ENCODE data around the gene GBGT1. TPM values are rescaled to one million over a fixed set of nuclear protein-coding genes. Genes with fewer than 3 reads are reported as not detected.

Gene GBGT1
- total RNA-seq, 1 donor from 2014 or later: 6.6 TPM

- DNase-seq (ENCODE audit: extremely low read depth, low read depth, low spot score): no peak
Observed at GRCh38 chr9:133166392-133166791, 2.7 kb upstream of the GBGT1 start.

DNA sequence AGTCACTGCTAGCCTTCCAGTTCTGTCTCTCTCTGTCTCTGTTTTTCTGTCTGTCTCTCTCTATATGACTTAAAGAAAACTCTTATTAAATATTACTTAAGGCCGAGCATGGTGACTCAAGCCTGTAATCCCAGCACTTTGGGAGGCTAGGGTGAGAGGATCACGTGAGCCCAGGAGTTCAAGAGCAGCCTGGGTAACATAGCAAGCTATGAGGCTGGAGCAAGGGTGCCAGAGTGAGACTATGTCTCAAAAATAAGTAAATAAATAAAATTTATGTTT, 1.7 kb upstream of the GBGT1 start:
- no peak for DNase-seq (ENCODE audit: extremely low read depth, low read depth, low spot score)

- DNase-seq (ENCODE audit: extremely low read depth, low read depth, low spot score): no peak
Observed at GRCh38 chr9:133164191-133164590, 477 bp upstream of the GBGT1 start.

- DNase-seq (ENCODE audit: extremely low read depth, low read depth, low spot score): no peak
Observed at GRCh38 chr9:133162861-133163503, 732 bp downstream of the GBGT1 start.

DNA sequence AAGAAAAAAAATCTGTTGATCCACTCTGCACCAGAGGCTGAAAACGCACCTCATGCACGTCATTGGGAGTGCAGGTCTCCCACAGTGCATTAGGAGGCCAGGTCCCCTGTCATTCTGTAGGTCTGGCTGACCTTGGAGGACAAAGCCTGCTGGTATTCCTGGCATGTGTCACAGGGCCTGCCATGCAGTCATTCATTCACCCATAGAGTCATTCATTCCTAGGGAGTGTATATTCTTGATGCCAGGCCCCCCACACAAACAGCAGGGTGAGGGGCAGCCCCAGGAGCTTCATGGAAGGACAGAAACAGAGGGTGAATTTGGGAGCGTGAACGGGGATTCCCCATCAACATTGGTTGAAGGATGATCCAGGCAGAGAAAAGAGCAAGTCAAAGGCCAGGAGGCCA, 2.2 kb downstream of the GBGT1 start:
- no peak for DNase-seq (ENCODE audit: extremely low read depth, low read depth, low spot score)

DNA sequence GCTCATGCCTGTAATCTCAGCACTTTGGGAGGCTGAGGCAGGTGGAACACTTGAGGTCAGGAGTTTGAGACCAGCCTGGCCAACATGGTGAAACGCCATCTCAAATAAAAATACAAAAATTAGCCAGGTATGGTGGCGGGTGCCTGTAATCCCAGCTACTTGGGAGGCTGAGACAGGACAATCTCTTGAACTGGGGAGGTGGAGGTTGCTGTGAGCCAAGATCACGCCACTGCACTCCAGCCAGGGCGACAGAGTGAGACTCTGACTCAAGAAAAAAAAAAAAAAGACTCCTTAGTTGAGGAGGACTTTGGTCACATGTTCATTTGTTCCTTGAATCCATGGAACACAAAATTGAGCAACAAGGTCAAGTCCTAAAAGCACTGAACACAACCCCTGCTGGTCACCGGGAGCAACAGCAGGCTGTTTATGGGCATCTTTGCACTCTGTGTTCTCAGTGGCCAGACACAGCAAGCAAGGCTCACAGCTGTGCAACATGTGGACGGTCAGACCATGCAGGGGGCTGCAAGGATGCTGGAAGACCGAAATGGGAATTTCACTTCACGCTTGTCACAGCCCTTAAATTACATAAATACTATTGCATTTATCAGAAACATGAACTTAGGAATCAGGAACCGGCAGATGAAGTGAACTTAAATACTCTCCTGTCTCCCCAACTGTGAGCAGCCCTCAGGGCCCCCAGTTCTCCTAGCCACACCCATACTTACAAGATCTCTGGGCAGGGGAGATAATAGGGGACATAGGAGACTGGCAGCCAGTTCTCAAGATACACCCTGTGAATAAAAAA, 2.8 kb downstream of the GBGT1 start:
- no peak for DNase-seq (ENCODE audit: extremely low read depth, low read depth, low spot score)

DNA sequence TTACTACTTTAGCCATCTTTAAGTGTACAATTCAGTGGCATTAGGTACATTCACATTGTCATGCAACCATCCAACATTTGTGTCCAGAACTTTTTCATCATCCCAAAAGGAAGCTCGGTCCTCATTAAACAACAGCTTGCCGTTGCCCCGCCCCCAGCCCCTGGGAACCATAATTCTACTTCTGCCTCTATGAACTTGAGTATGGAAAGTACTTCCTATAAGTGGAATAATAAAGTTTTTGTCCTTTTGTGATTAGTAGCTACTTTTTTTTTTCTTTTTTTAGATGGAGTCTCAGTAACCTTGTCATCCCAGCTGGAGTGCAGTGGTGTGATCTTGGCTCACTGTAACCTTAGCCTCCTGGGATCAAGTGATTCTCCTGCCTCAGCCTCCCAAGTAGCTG, 5.0 kb downstream of the GBGT1 start:
- no peak for DNase-seq (ENCODE audit: extremely low read depth, low read depth, low spot score)

GRCh38 chr9:133155156-133155555, 8.6 kb downstream of the GBGT1 start:
- no peak for DNase-seq (ENCODE audit: extremely low read depth, low read depth, low spot score)

DNA sequence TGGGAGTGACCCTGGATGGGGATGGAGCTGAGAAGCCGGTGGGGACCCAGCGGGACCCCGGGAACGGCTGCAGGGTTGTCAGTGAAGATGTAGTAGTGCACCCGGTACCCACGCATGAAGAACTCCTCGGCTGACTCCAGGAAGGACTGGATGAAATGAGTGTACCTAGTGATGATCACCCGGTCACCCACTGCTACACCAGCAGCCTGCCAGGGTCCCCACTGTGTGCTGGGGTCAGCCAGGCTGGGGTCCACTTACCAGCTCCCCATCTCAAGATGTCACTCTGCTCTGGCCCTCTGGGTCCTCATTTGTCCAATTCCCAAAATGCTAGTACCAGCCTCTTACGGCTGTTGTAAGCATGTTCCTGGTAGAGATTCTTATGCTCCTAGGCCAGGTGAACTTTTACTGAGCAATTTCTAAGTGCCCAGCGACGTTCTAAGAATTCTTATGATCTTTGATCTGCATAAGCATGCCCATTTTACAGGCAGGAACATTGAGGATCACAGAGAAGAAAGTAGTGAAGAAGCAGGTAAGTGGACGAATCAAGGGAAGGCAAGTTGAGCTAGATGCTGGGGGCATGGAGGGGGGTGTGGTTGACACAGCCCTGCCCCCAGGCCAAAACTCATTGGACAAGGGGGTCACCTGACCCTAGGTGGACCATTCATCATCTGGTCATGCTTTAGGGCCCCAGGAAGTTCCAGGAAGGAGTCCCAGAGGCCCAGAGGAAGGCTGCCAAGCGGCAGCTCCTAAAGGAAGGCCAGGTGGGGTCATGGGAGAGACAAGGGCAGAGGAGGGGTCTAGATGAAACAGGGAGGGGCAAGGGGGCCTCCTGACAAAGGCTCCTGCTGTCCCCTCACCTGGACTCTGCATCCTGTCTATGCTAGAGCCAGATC, 9.4 kb downstream of the GBGT1 start:
- no peak for DNase-seq (ENCODE audit: extremely low read depth, low read depth, low spot score)

DNA sequence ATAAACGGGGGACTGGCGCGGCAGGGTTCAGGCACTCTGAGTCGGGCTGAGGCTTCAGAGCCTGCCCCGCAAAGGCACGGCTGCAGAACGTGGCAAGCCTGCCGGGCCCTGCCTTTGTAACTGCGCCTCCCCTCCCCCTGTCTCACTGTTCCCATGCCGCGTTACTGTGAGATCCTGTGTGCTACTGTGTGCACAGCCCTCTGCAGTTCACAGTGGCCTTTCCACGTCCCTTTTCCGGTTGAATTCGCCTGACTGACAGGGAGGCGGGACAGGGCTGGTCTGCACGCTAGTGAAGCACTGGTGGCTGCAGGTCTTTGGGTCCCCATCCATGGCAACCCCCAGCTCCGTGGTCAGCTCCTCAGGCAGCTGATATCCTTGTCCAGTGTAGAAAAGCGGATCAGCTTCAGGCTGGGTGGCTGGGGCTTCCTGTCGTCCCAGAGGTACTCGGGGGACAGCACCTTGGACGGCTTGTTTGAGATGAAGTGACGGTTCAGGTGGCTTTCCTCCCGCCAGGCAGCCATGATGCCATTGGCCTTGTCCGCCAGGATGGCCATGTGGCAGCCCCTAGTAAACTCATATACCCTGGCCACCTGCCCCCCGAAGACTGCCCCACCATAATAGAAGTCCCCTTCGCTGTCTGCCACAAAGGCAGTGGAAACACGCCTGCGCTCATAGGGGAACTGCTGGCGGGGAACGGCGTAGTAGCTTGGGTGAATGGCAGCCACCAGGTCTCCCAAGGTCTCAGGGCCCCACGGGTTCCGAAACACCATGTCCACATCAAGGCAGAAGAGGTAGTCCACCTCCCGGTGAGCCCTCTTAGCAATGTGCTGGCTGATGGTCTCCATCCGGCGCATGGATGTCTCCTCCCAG, 10.3 kb downstream of the GBGT1 start:
- no peak for DNase-seq (ENCODE audit: extremely low read depth, low read depth, low spot score)

- DNase-seq (ENCODE audit: extremely low read depth, low read depth, low spot score): no peak
Observed at GRCh38 chr9:133151601-133152525, 11.9 kb downstream of the GBGT1 start.

GRCh38 chr9:133151041-133151440, 12.7 kb downstream of the GBGT1 start:
- DNase-seq (ENCODE audit: extremely low read depth, low read depth, low spot score): no peak

GRCh38 chr9:133149130-133150015, 14.3 kb downstream of the GBGT1 start:
- DNase-seq (ENCODE audit: extremely low read depth, low read depth, low spot score): no peak

GRCh38 chr9:133148199-133149129, 15.2 kb downstream of the GBGT1 start:
- DNase-seq (ENCODE audit: extremely low read depth, low read depth, low spot score): no peak

DNA sequence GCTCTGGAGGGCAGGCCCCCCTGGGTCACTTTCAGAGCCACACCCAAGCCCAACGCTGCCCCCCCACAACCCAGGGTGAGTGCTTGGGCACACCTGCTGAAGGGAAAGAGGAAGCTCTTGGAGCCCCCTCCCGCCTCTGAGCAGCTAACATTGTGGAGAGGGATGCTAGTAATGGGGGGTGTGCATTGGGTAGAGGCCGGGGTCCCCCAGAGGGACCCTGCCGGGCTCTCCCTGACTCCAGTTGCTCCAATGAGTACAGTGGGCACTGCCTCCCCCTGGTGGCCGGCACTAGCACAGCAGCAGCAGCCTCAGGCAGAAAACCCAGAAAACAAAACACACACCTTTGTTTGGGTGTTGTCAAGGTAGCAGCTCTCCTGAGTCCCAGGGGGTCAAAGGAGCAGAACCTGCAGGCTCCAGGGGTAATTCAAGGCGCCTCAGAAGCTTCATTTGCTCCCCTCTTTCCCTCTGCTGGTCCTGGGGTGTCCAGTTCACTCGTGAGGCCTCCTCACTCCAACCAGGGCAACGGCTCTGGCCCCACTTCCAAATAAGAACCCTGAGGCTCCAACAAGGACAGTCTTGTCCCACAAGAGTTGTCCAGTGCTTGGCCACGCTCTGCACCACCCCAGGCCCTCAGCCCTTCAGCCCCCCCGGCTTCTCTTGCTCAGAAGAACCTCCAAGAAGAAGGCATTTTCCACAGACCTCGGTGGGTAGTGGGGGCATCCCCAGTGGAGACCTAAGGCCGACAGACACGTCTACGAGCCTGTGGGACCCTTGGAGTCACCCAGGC, 16.1 kb downstream of the GBGT1 start:
- DNase-seq (ENCODE audit: extremely low read depth, low read depth, low spot score): no peak

DNA sequence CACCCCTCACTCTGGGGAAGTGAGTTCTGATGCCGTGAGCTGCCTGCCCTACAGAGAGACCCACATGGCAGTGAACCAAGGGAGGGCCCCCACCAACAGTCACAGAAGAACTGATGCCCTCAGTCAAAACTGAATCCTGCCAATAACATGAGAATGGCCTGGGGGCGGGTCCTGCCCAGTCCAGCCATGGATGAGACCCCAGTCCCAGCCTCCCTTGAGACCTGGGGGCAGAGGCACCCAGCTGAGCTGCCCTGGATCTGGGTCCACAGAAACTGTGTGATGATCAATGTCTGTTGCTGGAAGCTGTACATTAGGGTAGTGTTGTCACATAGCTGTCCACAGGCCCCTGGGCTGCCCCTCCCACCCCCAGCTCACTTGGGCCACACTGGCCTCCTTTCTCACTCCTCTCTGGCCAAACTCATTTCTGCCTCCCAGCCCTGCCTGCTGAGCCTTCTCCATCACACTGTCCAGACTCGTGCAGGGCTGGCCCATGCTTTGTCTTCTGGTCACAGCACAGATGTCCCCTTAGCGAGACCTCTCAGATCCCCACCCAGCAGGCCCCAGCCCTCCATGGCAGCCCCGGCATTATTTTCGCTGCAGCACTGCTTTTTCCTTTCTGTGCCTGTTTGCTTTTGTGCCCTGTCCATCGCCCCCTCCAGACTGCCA, 16.8 kb downstream of the GBGT1 start:
- no peak for DNase-seq (ENCODE audit: extremely low read depth, low read depth, low spot score)
